Measurements from ENCODE around the gene PDCD4.
A peak's percentile ranks its signal among the peaks of the same experiment; 100 is the strongest.

The PDCD4 gene

GRCh38 chr10:110871298-110872084, at the start of gene PDCD4:
Gene PDCD4, plus strand, starts transcription at chr10:110871928. Its CDS starts 4,100 bp downstream, at chr10:110876028.
- peak; percentile 83 for DNase-seq (ENCODE audit: low read depth, low spot score)

DNA sequence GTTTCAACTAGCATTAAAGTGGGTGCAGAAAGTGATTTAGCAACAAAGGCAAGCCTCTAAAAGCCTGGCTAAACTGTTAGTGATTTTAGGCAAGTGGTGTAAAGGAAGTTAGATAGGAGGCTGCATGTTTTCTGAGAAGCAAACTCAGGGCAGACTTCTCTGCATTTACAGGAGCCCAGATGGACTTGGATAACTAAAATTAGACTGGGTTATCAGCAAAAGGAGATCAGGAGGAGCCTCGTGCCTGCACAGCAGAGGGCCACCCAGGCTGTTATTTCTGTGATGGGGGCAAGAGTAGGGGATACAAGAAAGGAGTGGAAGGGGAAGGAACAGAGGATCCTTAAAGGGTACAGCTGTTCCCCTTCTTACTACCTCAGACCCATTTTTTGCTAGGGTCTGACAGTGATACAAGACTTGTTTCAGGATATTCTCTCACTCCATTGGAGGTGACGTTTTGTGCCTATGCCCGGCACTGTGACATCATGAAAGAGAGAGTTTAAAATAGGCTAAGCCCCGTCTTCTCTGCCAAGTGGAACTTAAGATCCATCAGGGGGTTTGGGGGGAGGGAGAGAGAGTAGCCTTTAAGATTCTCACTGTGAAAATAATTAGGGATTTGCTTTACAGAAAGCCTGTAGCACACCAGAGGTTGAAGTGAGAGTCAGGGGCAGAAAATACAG, 49.6 kb upstream of the PDCD4 start:
- DNase-seq (ENCODE audit: low read depth, low spot score), result no peak

GRCh38 chr10:110822712-110823311, 48.9 kb upstream of the PDCD4 start:
- DNase-seq (ENCODE audit: low read depth, low spot score), result no peak

GRCh38 chr10:110824152-110824441, 47.6 kb upstream of the PDCD4 start:
- DNase-seq (ENCODE audit: low read depth, low spot score), result no peak

DNA sequence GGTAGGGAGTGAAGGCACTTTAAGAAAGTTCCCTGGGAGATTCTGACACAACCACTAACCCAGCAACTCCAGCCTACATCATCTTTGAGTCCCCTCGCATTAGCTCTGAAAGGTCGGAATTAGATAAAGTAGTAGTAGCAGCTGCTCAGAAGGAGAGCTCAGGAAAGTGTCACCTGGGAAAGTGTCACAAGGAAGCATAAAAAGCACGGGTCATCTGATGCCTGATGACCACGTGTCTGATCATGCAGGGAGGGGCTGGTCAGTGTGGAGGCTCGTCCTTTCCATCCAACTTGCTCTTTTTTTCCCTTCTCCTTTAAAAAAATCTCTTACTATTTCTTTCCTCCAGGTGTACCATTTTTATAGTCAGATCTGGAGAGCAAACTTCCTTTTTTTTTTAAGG, 47.1 kb upstream of the PDCD4 start:
- DNase-seq (ENCODE audit: low read depth, low spot score), result no peak

DNA sequence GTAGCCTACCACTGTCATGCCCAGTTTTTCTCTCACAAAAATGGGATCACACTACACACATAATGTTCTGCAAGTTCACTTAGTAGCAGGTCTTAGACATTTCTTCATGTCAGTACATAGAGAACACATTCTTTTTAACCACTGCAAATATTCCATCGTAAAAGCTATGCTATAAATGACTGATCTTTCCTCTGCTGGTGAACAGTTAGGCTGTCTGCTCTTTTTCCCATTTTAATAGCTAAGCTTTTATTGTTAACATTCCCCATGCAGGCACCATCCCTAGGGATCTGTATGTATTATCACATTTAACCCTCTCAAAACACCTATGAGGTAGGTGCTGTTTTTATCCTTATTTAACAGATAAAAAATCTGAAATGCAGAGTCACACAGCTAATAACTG, 46.2 kb upstream of the PDCD4 start:
- no peak for DNase-seq (ENCODE audit: low read depth, low spot score)

- DNase-seq (ENCODE audit: low read depth, low spot score), result no peak
Observed at GRCh38 chr10:110827410-110827809, 44.3 kb upstream of the PDCD4 start.

- no peak for DNase-seq (ENCODE audit: low read depth, low spot score)
Observed at GRCh38 chr10:110827875-110828274, 43.9 kb upstream of the PDCD4 start.

- DNase-seq (ENCODE audit: low read depth, low spot score), result no peak
Observed at GRCh38 chr10:110828525-110828924, 43.2 kb upstream of the PDCD4 start.

DNA sequence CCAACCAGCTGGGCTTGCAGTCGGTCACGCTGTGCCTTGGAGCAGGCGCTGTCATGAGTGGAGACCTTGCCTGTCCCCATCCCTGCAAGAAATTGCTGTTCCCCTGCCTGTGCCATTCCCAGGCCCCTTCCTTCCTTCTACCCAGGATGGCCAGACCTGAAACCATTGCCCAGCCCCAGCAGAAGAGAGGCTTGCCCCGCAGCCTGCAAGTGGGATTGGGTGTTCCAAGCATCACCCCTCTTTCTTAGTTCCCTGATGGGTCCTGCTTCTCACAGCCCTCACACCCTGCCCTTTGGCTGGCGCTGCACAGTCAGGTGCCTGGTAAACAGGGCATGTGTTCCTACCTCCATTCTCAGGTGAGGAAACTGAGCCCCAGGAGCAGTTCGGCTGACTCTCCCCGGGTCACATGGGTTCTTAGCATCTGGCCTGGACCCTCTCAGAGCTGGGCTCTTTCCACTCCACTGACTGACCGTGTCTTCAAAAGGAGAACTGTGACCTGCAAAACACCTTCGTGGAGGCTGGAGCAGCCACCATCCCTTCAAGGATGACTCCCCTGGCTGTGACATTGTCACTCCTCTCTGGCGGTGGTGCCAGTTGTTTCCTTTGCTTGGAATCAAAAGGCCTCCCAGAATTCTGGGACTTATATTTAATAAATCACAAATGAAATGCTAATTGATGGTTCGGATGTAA, 41.9 kb upstream of the PDCD4 start:
- no peak for DNase-seq (ENCODE audit: low read depth, low spot score)

DNA sequence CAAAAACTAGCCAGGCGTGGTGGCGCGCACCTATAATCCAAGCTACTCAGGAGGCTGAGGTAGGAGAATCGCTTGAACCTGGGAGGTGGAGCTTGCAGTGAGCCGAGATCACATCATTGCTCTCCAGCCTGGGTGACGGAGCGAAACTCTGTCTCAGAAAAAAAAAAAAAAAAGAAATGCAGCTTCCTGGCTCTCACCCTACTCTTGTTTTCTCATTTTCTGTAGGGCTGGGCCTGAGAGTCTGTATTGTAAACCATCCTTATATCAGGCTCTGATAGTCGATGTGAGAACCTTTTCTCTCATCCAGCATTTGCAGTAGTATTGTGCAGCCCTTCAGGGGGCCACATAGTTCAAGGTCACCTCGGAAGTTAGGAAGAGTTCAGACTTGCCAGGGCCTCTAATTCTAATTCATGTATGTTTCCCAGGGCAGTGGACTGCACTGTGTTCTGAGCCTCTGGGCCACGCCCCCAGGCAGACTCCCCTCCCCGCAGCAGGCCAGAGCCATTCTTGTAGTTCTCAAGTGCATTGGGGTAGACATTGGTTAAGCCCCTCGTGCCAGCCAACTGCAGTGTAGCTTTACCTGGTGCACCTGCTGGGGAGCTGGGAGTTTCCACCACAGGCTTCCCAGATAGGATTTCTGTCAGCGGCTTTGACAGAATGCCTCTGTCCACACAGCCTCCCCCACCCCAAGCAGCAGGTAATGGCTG, 38.3 kb upstream of the PDCD4 start:
- DNase-seq (ENCODE audit: low read depth, low spot score), result no peak

- DNase-seq (ENCODE audit: low read depth, low spot score), result no peak
Observed at GRCh38 chr10:110833941-110834628, 37.6 kb upstream of the PDCD4 start.

GRCh38 chr10:110834629-110835301, 37.0 kb upstream of the PDCD4 start:
- DNase-seq (ENCODE audit: low read depth, low spot score), result no peak

DNA sequence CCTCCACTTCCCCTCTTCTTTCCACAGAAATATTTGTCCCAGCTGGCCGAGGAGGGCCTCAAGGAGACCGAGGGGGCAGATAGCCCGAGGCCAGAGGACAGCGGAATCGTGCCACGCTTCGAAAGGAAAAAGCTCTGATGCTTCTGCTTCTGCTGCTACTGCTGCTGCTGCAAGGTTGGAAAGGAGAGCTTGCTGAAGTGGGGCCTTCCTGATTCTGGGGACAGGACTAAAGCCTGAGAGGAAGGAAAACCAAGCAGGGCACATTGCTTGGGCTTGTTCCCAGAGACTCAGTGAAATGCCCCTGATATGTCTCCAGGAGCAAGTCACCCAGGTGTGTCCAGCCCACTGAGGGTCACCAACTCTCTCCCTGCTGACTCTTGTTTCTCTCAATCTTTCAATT, 35.9 kb upstream of the PDCD4 start:
- DNase-seq (ENCODE audit: low read depth, low spot score), result no peak

- no peak for DNase-seq (ENCODE audit: low read depth, low spot score)
Observed at GRCh38 chr10:110836706-110837105, 35.0 kb upstream of the PDCD4 start.

DNA sequence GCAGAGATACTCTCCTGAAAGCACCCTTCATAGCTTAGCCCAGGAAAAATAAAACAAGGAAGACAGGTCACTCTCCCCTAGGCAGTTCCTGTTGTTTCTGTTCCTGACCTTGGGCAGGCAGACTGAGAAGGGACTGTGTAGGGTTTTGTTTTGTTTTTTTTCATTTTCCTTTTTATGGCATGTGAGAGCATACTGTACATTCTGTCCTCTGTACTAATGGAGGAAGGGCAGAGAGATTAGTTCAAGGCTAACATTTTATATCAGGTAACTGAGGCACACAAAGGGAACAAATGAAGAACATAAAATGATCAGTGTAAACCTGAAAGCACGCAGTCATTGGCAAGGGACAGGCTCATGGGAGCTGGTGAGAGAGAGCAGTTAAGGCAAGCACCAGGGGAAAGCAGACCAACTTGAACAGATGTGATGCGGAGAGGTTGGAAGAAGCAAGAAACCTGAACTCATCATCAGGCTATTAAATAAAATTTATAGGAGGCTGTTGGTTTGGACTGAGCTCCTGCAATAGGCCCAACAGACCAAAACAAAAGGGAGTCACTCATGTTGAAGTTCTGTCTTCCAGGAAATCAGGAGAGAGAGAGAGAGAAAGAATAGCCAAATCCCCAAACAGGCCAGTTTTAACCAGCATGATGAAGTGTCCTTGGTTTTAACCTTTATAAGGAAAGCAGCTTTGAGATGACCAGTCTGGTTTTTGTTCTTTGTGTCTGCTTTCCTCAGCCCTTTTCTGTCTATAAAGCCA, 34.1 kb upstream of the PDCD4 start:
- DNase-seq (ENCODE audit: low read depth, low spot score), result no peak

DNA sequence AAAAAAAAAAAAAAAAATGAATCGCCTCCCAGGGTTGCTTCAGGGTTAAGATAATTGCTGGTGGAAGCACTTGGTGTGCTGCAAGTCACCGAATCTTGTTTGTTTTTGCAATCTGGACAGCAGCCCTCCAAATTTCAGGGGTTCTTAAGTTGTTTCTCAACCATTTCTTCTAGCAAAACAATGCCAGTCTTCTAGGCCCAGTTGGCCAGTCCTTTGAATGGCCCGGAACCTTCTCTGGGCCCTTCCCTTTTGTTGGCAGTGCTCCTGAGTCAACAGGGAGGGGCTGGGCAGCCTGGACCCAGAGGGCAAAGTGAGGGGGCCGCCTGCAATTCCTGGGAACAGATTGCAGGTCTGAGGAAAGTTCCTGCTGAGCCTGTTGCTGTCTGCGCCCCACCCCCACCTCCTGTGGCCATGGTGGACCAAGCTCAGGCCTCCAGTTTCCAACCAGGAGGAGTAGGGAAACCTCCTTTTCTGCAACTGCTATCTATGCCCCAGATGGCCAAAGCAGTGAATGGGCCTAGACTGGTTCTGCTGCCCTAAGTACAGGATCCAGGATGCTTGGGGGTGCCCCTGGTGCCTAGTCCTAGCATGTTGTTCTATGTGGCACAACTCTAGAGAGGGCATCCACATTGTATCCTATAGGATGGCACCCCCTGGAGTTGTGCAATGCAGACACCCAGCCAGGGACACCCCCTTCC, 31.4 kb upstream of the PDCD4 start:
- DNase-seq (ENCODE audit: low read depth, low spot score), result no peak

DNA sequence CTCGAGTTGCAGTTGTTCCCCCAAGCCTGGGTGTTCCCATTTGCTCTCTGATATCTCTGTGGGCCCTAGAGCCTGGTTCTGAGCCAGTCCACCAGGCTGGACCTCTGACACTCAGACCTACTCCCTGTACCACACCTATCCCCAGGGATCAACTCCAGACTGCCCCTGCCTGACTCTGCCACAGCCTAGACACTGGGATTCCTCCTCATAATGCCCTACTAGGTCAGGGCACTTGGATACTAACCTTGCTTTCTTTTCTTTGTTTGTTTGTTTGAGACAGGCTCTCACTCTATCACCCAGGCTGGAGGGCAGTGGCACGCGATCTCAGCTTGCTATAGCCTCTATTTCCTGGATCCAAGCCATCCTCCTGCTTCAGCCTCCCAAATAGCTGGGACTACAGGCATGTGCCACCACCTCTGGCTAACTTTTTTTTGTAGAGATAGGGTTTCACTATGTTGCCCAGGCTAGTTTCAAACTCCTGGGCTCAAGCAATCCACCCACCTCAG, 30.8 kb upstream of the PDCD4 start:
- DNase-seq (ENCODE audit: low read depth, low spot score), result no peak

- no peak for DNase-seq (ENCODE audit: low read depth, low spot score)
Observed at GRCh38 chr10:110841767-110842267, 29.9 kb upstream of the PDCD4 start.

All from activated CD4-positive, CD25-positive, alpha-beta regulatory T cell treated with anti-CD3 and anti-CD28 coated beads, Interleukin-2, amount 50 U/mL, for 16 hours (primary cell).